ENCODE data around the gene DGKH. TPM values are rescaled to one million over a fixed set of nuclear protein-coding genes. Genes with fewer than 3 reads are reported as not detected.

Gene DGKH
- total and polyA plus RNA-seq, 10 of the 15 experiments (the other 5 are each of a cell fraction or from before 2014, with no cell fraction given): 1.3 to 15.2 (median 7.3) TPM

DNA sequence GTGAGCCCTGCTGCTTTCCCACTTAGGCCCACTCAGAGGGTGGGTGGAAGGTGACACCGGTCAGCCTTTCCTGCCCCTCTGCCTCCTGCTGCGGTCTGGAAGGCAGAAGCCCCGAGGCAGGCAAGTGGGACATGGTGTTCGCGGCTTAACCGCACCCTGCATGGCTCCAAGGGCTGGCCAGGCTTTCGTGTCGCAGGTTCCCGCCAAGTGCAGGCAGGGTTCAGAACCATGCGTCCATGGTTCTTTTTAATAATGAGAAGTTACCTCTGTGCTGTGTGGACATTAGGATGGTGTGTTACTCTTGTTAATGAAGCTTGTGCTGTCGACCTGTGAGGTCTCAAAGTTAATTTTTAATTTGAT is 986 bp downstream of the DGKH start (continued):
- TF ChIP-seq, protein P1, sequence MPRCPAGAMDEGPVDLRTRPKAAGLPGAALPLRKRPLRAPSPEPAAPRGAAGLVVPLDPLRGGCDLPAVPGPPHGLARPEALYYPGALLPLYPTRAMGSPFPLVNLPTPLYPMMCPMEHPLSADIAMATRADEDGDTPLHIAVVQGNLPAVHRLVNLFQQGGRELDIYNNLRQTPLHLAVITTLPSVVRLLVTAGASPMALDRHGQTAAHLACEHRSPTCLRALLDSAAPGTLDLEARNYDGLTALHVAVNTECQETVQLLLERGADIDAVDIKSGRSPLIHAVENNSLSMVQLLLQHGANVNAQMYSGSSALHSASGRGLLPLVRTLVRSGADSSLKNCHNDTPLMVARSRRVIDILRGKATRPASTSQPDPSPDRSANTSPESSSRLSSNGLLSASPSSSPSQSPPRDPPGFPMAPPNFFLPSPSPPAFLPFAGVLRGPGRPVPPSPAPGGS (IDR thresholded peaks at IDR 0.05; ENCODE audit: borderline replicate concordance, insufficient read depth, low read depth, low read length, poor library complexity, severe bottlenecking): peak; percentile 1
- TF ChIP-seq POLR2A (IDR thresholded peaks at IDR 0.05; ENCODE audit: low read depth, low read length): peak; percentile 19; the same call in 1 of the 2 replicates
- TF ChIP-seq NR2C1 (IDR thresholded peaks at IDR 0.05): no peak
- TF ChIP-seq, protein P2, sequence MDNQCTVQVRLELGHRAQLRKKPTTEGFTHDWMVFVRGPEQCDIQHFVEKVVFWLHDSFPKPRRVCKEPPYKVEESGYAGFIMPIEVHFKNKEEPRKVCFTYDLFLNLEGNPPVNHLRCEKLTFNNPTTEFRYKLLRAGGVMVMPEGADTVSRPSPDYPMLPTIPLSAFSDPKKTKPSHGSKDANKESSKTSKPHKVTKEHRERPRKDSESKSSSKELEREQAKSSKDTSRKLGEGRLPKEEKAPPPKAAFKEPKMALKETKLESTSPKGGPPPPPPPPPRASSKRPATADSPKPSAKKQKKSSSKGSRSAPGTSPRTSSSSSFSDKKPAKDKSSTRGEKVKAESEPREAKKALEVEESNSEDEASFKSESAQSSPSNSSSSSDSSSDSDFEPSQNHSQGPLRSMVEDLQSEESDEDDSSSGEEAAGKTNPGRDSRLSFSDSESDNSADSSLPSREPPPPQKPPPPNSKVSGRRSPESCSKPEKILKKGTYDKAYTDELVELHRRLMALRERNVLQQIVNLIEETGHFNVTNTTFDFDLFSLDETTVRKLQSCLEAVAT (IDR thresholded peaks at IDR 0.05): peak; percentile 82
- peak; percentile 62 for TF ChIP-seq LARP7 (IDR thresholded peaks at IDR 0.05)
- TF ChIP-seq TAF1 (IDR thresholded peaks at IDR 0.05; ENCODE audit: borderline replicate concordance, low read depth, low read length): no peak
- no peak for TF ChIP-seq CHD4 (IDR thresholded peaks at IDR 0.05)
- TF ChIP-seq, protein P3, sequence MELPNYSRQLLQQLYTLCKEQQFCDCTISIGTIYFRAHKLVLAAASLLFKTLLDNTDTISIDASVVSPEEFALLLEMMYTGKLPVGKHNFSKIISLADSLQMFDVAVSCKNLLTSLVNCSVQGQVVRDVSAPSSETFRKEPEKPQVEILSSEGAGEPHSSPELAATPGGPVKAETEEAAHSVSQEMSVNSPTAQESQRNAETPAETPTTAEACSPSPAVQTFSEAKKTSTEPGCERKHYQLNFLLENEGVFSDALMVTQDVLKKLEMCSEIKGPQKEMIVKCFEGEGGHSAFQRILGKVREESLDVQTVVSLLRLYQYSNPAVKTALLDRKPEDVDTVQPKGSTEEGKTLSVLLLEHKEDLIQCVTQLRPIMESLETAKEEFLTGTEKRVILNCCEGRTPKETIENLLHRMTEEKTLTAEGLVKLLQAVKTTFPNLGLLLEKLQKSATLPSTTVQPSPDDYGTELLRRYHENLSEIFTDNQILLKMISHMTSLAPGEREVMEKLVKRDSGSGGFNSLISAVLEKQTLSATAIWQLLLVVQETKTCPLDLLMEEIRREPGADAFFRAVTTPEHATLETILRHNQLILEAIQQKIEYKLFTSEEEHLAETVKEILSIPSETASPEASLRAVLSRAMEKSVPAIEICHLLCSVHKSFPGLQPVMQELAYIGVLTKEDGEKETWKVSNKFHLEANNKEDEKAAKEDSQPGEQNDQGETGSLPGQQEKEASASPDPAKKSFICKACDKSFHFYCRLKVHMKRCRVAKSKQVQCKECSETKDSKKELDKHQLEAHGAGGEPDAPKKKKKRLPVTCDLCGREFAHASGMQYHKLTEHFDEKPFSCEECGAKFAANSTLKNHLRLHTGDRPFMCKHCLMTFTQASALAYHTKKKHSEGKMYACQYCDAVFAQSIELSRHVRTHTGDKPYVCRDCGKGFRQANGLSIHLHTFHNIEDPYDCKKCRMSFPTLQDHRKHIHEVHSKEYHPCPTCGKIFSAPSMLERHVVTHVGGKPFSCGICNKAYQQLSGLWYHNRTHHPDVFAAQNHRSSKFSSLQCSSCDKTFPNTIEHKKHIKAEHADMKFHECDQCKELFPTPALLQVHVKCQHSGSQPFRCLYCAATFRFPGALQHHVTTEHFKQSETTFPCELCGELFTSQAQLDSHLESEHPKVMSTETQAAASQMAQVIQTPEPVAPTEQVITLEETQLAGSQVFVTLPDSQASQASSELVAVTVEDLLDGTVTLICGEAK (IDR thresholded peaks at IDR 0.05; ENCODE audit: borderline replicate concordance): peak; percentile 17; the same call in 1 of the 2 replicates
- TF ChIP-seq RELA (IDR thresholded peaks at IDR 0.05; ENCODE audit: borderline replicate concordance, partially characterized antibody): no peak
- peak; percentile 55; the same call in 1 of the 2 replicates for TF ChIP-seq BACH1 (IDR thresholded peaks at IDR 0.05; ENCODE audit: borderline replicate concordance)
- no peak for TF ChIP-seq TARDBP (IDR thresholded peaks at IDR 0.05; ENCODE audit: borderline replicate concordance)
